ENCODE measurements around the gene EDNRA.

EDNRA gene

DNA sequence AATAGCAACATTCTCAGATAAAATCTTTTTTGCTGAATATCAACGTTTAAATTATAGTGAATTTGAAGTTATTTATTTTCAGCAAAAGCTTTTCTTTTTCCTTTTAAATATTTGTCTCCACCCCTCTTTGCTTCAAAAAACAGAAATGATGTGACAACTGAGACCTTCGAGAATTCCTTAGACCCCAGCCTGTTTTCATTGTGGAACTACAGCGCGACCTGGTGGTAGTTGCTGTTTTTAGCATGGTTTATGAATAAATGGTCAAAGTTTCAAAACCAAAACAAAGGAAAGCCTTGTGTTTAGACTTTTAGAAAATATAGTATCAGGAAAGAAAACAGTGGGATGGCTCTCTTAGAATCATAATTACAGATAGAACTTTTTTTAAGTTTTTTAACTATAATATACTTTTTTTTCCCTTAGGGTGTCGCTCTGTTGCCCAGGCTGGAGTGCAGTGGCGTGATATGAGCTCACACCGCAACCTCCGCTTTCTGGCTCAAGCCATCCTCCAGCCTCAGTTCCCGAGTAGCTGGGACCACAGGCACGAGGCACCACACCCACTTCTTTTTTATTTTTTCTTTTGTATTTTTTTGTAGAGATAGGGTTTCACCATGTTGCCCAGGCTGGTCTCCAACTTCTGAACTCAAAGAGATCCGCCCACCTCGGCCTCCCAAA is 109.5 kb downstream of the EDNRA start:
- DNase-seq: no peak

DNA sequence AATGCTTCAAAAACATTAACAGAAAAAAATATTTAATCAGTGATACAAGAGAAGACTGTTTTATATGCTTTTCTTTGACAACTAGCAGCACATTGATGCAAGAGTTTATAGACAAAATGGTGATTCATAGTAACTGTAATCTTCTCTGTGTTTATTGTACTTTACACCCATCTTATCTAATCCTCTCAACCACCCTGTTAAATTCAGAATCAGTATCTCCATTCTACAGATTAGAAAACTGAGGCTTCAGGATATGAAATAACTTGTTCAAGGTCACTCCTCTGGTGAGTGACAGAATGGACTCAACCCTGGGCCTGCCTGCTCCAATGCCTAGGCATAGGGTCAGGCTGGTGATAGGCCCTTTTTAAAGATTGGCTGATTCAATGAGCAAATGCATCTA is 110.2 kb downstream of the EDNRA start:
- no peak for DNase-seq

DNA sequence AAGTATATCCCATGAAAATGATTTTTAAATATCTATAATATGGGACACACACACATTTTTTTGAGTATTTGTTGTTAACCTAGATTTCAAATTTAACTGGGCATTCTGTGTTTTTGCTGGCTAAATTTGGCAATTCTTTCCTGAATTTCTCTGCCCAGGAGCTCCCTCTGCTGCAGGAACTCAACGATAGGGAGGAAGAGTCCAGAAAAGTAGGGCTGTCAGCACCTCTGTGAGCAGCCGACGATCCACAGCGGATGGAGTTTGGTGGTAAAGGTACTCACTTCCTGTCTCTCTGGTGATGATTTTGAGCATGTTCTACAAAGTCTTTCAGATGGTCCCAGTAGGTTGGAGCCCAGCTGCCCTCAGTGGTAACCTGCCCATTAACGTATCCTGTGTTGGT is 113.2 kb downstream of the EDNRA start:
- no peak for DNase-seq
